DMS 273 (cell line): Measurements from ENCODE around the gene KRT16.
"Not testable (repeated sequence)": the region's sequence is repeated elsewhere in the genome, so short reads cannot be mapped to it uniquely, and the experiment has no call there.

Source experiments
- DNase-seq: peaks from one replicate; lab custom pipeline; 2025; ENCODE audit not compliant: unreplicated experiment; lab: John Stamatoyannopoulos, UW

KRT16 gene

GRCh38 chr17:41615454-41615853 lies 2.9 kb upstream of the KRT16 start:
- peak; percentile 30 for DNase-seq

GRCh38 chr17:41614767-41615166 lies 2.2 kb upstream of the KRT16 start:
- DNase-seq: not testable (repeated sequence)

- no peak for DNase-seq
Measured at GRCh38 chr17:41614098-41614497, 1.5 kb upstream of the KRT16 start.

- no peak for DNase-seq
Measured at GRCh38 chr17:41613277-41614082, 913 bp upstream of the KRT16 start.

- DNase-seq: no peak
Measured at GRCh38 chr17:41610965-41611640, 1.5 kb downstream of the KRT16 start.

GRCh38 chr17:41610061-41610517 lies 2.5 kb downstream of the KRT16 start:
- peak; percentile 52 for DNase-seq

GRCh38 chr17:41606930-41607329 lies 5.6 kb downstream of the KRT16 start:
- DNase-seq: peak; percentile 10

- DNase-seq: no peak
Measured at GRCh38 chr17:41602524-41602923, 10.0 kb downstream of the KRT16 start.

- no peak for DNase-seq
Measured at GRCh38 chr17:41600318-41600717, 12.2 kb downstream of the KRT16 start.

- DNase-seq: no peak
Measured at GRCh38 chr17:41599680-41600079, 12.9 kb downstream of the KRT16 start.

- DNase-seq: no peak
Measured at GRCh38 chr17:41595585-41595984, 17.0 kb downstream of the KRT16 start.

- DNase-seq: no peak
Measured at GRCh38 chr17:41594363-41594915, 18.1 kb downstream of the KRT16 start.

GRCh38 chr17:41593306-41593981 lies 19.1 kb downstream of the KRT16 start:
- DNase-seq: no peak

GRCh38 chr17:41592601-41593305 lies 19.8 kb downstream of the KRT16 start:
- no peak for DNase-seq

GRCh38 chr17:41589301-41589700 lies 23.3 kb downstream of the KRT16 start:
- DNase-seq: no peak

GRCh38 chr17:41588126-41588810 lies 24.3 kb downstream of the KRT16 start:
- DNase-seq: no peak

- no peak for DNase-seq
Measured at GRCh38 chr17:41586863-41587495, 25.6 kb downstream of the KRT16 start, which contains the start of gene KRT14. Gene KRT14 (minus strand): TSS chr17:41586895. CDS start chr17:41586834, 61 bp downstream.

GRCh38 chr17:41585301-41586056 lies 27.1 kb downstream of the KRT16 start:
- DNase-seq: no peak
